Measurements from ENCODE around the gene ANO3.
"Not testable (repeated sequence)": the region's sequence is repeated elsewhere in the genome, so short reads cannot be mapped to it uniquely, and the experiment has no call there.

Gene ANO3

DNA sequence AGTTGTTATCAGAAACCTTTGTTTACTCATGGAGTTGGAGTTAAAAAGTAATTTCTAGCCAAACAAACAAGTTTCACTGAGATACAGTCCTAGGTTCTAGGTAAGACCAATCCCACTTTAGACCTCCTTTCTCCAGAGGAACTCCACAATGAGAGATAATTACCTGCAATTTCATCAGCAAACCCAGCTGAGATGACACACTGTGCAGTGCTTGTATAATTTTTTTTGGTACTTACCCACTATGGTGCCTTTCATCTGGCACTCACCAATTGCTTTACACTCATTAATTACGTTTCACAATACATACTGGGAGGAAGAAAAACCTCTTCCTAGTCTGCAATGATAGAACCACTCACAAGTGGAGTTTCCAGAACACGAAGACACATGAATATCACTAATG, 242.0 kb downstream of the ANO3 start:
- no peak for DNase-seq (ENCODE audit: low read depth in 2 of 2)

DNA sequence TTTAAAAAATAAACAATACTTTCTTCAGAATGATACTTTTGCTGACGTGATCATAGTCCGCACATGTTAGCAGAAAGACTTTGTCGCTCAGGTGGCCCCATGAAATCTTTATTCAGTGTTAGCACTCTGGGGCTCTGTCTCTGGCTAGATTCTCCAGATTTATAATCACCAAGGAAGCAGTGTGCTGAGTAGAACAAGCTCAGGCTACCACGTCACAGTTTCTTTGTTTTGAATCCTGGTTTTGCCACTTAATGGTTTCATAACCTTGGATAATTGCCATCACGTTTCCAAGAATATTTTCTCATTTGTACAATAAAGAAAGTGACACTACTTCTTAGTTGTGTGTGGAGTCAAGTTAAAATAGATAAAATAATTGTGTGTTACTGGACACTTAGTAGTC, 244.0 kb downstream of the ANO3 start:
- no peak for DNase-seq (ENCODE audit: low read depth in 2 of 2)

DNA sequence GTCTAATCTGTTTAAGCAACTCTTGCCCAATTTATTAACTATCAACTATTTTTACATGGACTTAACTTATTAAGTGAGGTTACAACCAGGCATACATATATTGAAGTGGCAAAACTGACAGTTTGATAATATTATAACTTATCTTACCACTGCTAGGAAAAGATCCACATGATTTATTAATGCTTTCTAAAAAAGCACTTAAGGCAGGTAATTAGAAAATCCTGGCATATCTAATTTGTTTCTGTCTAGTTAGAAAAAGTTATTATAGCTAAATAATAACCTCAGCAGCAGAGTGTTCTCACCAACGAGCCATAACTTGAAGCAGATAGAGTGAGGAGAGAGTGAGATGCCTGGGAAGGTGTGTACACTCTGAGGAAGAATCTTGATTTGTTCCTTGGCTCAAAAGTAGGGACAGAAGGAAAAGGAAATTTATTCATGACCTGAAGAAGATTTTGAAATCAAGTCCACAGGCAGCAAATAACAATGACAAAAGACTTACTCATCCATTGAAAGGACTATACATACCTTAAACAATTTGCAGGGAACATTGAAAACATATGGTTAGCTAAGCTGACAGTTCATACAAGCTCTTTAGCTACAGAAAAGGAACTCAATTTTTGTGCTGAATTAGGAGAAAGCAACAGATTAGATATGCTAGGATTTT, 247.2 kb downstream of the ANO3 start:
- no peak for DNase-seq (ENCODE audit: low read depth in 2 of 2)

DNA sequence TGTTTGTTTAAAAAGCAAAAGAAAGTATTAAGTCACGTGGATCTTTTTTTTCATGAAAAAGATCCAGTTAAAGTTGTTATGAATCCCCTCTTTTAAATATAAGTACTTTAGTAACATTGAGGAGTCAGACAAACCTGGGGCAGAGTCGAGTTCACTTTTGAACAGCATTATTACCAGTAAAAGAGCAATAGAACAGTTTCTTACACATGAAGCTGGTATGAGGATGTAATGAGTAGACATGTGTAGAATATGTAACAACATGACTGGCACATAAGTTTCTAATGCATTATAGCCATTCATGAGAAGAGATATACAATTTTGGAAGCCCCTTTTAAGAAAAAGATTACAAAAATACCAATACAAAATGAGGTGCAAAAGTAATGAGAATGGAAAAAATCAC, 247.8 kb downstream of the ANO3 start:
- no peak for DNase-seq (ENCODE audit: low read depth in 2 of 2)

DNA sequence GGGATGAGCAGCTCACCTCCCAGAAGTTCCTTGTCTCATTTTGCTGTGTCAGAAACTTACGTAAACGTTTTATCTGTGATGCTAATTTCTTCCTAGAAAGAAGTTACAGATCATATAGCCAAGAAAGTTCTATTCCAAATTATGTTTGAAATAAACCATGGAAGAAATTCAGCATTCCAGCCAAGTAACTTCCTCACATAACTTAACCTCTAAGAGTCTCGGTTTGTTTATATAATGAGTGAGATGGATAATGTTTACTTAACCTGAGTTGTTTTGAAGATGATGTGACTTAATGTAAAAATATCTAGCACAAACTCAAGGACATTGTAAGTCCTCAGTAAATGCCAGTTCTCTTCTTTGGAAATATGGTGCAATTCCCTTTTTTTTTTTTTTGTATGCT, 249.0 kb downstream of the ANO3 start:
- DNase-seq (ENCODE audit: low read depth in 2 of 2) = no peak

DNA sequence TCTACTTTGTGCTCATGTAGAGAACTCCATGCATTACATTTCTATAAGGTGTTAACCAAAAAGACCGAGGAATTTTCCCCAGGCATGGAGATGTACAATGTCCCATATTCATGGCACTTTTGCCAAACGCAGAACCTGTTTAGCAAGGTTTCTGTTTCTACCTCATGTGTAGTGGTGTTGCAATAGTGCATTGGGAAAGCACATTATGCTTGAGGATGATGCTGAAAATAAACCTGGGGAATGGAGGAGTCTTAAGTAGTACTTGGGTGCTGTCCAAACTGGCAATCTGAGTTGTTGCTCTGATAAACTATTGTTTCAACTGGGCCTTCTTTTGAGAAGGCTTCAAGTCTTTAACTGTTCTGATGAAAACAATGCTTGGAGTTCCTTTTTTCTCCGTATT, 251.6 kb downstream of the ANO3 start:
- DNase-seq (ENCODE audit: low read depth in 2 of 2) = no peak

DNA sequence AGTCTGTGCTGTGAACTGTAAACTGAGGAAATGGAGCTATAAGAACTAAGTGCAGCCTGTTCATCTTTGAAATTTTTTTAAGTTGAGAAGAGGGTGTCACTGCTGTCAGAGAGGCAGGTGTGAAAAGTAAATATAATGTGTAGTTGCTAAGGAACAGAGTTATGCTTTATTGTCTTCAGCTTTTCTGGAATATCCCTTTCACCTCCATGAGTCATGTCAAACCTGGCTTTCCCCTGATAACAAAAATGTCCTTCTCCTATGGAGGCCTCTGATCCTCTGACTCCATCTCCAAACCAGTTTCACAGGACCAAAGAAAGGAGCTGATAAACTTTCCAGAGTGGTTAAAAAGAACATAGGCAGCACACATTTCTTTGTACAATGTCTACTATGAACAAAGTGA, 252.9 kb downstream of the ANO3 start:
- no peak for DNase-seq (ENCODE audit: low read depth in 2 of 2)

DNA sequence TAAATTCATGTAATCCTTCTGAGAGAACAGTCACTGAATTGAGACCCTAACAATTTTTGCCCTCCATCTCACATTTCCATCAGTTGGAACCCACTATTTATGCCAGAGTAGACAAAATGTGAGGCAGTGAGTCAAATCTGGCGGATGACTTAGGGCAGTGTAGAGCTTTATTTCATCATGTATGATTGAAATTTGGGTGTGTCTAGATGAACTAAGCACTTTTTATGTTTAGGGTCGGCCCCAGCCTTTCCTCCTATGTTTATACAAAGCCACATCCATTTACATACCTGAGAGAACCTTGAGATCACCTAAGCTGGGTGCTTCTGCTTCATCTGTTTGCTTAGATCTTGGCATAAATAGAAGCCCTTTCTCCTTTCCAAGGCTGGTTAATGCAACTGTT, 255.1 kb downstream of the ANO3 start:
- DNase-seq (ENCODE audit: low read depth in 2 of 2) = no peak

DNA sequence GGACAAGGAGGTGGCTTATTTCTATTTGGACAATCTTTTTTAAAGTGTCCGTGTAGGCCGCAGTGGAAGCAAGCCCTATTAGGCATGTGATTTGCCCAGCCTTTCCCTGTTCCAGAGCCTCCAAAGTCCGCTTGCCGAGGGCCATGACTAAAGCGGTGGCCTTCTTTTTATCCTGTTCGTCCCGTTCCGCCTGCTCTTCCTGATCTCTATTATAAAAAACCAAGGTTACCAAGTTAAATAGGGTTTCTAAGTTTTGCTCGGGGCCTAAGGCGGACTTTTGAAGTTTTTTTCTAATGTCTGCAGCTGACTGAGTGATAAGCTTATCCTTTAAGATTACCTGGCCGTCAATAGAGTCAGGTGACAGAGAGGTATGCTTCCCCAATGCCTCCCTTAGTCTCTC, 261.8 kb downstream of the ANO3 start:
- DNase-seq (ENCODE audit: low read depth in 2 of 2) = no peak

DNA sequence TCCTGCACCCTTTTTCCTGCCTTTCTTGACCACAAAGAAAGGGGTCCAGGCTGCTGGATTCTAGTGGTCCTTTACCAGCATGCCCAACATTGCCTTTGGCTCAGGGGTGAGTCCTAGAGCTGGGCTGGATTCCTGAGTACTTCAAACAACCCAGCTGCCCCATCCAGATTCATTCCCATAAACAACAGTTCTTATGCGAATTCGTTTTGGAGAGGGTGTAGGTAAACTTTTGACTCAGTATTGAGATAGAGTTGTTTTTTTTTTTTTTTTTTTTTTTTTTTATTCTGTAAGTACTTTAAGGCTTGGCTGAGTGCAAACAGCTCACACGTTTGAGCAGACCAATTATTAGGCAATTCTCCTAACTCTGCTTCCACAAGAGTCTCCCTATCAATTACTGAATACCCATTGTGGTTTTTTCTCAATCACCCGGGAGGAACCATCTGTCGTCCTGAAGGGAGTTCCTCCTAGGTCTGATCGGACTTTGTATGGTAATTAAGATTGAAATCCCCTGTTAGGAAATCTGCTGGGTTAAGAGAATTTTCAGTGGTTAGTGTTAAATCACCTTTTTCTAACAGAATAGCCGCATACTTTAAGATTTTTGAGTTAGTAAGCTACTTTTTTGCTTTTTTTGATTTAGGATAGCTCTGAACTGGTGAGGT, 263.4 kb downstream of the ANO3 start:
- DNase-seq (ENCODE audit: low read depth in 2 of 2) = not testable (repeated sequence)

DNA sequence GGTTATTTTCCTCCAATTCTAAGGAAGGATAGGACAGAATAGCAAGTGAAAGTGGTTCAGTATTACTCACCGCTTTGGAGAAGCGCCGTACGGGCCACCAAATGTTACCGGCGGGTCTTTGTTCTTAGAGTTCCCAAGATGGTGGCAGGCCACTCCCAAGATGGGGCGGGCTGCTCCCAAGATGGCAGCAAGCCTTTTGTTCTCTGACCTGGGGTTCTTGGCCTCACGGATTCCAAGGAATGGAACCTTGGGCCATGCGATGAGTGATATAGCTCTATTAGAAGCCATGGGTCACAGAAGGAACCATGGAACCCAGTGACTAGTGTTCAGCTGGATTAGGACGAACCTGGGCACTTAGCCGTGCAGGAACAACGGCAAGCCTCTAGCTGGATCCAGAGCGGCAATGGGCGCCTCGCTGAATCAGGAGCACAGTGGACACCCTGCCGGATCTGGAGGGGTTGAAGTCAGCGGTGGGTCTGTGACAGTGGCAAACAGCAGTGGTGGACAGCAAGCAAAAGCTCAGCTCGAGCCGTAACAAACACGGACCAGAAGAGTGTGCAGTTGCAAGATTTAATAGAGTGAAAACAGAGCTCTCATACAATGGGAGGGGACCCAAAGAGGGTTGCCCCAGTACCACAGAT, 265.2 kb downstream of the ANO3 start:
- not testable (repeated sequence) for DNase-seq (ENCODE audit: low read depth in 2 of 2)

DNA sequence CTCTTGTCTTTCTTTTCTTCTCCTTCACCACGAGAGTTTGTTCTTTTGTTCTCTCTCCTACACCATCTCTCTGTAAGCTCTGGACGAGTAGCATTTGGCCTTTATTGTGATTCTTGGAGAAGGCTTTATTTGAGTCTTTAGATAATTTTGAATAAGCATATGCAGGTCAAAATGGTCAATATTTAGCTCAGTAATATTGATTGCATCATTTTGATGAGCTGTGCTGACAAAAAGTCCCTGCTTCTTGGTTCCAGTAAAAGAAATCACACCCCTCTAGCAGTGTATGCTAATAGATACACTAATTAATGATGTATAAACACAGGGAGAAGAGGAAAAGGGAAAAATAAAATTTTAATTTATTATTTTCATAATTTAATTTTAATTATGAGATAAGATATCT, 266.0 kb downstream of the ANO3 start:
- no peak for DNase-seq (ENCODE audit: low read depth in 2 of 2)

DNA sequence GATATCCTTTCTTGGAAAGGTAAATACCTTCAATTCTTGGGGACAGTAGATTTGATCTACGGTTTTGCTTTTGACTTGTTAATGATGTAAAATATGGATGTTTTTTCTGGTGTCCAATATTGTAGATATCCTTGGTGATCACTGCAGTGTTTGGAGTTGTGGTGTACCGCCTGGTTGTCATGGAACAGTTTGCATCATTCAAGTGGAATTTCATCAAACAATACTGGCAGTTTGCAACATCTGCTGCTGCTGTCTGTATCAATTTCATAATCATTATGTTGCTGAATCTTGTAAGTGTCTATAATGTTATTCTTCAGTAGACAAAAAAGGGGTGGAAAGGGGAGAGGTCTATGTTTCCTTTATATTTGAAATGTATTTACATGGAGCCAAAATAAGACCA, 267.5 kb downstream of the ANO3 start:
- DNase-seq (ENCODE audit: low read depth in 2 of 2) = no peak

DNA sequence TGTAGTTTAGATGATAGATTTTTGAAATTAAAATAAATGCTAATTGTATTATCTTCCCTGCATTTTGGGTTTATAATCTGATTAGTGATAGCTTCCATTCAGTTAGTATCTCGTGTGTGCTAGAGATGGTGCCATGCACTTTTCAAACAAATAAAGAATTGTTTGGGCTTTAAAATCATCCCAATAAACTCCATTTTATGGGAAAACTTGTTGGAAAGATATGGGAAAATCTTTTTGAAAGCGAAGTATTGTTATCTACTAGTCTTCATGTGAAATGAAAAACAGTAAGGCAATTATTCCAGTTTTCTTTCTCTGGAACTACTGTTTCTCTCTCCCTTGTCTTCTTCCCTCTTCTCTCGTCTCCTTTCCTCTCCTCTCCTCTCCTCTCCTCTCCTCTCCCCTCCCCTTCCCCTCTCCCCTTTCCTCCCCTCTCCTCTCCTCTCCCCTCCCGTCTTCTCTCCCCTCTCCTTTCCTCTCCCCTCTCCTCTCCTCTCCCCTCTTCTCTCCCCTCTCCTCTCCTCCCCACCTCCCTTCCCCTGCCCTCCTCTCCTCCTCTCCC, 268.0 kb downstream of the ANO3 start:
- no peak for DNase-seq (ENCODE audit: low read depth in 2 of 2)

DNA sequence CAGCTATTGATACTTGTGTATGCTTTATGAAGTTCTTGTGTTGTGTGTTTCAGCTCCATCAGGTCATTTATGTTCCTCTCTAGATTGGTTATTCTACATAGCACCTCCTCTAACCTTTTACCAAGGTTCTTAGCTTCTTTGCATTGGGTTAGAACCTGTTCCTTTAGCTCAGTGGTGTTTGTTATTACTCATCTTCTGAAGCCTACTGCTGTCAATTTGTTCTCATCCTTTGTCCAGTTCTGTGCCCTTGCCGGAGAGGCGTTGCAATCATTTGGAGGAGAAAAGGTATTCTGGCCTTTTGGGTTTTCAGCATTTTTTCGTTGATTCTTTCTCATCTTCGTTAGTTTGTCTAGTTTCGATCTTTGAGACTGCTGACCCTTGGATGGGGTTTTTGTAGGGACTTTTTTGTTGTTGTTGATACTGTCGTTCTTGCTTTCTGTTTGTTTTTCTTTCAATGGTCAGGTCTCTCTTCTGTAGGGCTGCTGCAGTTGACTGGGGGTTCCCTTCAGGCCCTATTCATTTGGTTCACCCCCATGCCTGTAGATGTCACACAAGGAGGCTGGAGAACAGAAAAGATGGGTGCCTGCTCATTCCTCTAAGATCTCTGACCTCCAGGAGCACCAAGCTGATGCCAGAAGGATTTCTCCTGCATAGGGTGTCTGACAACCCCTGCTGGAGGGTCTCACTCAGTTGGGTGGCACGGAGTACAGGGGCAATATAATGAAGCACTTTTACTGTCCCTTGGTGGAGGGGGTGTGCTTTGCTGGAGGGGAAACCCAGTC, 276.0 kb downstream of the ANO3 start:
- no peak for DNase-seq (ENCODE audit: low read depth in 2 of 2)

DNA sequence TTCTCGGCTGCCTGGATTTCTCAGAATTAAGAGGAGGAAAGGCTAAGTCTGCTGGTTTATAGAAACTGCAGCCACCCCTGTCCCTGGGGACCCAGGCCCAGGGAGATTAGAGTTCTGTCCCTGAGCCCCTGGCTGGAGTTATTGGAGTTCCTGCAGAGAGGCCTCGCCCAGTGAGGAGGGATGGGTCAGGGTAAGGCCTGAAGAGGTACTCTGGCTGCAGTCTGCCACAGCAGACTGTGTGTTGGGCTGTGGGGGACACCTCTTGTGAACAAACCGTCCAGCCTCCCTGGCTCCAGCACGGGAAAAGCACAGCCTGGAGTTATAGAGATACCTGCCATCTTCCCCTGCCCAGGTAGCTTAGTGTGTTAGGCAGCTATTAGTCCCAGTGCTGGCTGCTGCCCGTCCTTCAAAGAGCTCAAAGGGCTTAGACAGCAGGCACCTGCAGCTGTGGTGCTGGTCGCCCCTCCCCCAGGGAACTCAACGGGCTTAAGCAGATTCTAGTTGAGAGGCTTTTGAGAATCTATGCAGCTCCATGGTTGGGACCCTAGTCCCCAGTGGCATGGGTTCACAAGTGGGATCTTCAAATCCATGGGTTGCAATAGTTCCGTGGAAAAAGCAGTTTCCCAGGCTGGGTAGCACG, 276.7 kb downstream of the ANO3 start:
- no peak for DNase-seq (ENCODE audit: low read depth in 2 of 2)

DNA sequence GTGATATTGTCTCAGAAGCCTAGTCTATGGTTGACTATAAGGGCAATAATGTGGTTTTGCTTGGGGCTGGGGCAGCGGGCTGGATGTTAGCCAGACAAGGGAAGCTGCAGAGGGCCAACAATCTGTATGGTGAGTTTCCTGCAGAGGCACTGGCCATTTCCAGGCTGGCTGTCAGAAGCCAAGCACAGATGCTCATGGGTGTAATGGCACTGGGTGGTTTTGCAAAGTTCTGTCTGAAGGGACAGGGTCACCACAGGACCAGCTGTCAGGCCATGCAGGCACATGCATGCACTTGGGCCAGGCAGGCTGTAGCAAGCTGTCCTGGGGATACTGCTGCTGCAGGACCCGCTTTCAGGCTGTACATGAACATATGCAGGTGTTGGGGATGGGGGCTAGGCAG, 281.8 kb downstream of the ANO3 start:
- DNase-seq (ENCODE audit: low read depth in 2 of 2) = no peak

DNA sequence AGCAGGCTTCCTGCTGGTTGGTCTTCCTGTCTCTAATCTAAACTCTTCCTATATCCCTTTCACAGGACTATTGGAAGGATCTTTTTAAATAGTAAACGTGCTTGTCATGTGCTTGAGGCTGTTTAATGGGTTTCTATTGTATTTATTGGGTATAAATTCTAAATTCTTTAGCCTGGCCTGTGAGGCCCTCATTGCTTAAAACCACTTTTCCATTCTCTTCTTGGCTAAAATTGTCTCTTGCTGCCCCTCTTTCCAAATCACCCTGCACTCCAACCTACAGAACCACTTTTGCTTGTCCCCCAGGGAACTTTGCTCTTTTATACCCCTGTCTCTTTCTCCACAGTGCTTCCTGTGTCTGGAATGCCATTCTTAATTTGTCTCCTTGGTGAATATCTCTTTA, 286.5 kb downstream of the ANO3 start:
- DNase-seq (ENCODE audit: low read depth in 2 of 2) = no peak

DNA sequence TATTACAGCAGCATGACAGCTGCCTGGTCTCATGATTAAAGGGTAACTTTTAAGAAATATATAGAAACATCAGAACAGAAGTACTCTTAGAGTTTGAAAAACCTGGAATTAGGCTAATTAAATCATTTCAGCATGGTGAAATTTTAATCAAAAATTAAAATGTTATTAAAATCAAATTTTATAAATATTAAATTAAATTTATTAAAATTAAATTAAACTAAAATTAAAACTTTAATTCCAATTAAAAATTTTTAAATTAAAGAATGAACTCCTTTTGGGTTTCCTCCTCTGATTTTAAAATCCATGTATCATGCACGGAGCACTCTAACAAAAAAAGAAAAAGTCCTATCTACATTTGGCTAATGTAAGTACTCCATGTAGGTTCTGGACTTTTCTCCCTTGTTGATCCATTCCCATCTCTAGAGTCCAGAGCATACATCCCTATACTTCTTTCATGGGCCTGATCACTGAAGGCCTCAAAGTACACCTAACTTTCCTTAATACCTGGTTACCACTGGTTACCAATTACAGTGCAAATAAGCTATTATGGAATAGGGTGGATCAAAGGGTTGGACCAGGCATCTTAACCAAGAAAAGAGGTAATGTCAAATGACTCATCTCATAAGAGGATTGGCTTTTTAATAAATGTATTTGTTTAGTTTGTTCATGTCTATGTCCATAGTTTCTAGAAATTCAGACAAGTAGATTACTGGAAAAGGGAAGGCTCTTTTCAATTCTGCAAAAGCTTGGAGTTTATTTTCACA, 288.5 kb downstream of the ANO3 start:
- DNase-seq (ENCODE audit: low read depth in 2 of 2) = no peak

DNA sequence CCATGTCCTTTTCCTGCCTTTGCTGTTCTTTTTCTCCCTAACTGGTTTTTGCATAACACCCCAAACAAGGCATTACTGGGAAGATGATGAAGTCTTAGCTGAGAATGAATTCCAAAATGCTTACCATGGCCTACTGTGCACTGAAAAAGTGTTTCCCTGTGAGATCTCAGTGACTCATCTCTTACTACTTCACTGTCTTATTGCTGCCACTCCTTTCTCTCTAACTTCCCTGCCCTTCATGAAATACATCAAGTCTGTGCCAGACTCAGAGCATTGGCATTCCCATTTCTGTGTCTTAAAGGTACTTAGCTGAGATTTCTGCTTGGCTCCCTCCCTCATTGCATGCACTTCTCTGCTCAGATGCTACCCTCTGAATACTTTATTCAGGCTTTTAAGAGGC, 289.2 kb downstream of the ANO3 start:
- DNase-seq (ENCODE audit: low read depth in 2 of 2) = no peak

DNA sequence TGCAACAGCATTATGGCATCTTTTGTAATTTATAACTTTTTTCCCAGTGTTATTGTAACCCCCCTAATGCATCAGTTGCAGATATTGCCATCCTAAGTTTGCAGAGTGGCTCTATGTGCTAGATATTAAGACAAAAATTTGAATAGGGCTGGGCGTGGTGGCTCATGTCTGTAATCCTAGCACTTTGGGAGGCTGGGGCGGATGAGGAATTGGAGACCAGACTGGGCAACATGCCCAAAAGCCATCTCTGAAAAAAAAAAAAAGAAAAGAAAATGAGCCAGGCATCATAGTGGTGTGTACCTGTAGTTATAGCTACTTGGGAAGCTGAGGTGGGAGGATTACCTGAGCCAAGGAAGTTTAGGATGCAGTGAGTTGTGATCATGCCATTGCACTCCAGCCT, 290.3 kb downstream of the ANO3 start:
- DNase-seq (ENCODE audit: low read depth in 2 of 2) = no peak
